ENCODE measurements around the gene EID3. TPM values are rescaled to one million over a fixed set of nuclear protein-coding genes. Genes with fewer than 3 reads are reported as not detected.
A peak's percentile ranks its signal among the peaks of the same experiment; 100 is the strongest.

EID3 gene
- total and polyA plus RNA-seq, 4 donors: 0.17 to 6.4 (median 1.2) TPM

DNA sequence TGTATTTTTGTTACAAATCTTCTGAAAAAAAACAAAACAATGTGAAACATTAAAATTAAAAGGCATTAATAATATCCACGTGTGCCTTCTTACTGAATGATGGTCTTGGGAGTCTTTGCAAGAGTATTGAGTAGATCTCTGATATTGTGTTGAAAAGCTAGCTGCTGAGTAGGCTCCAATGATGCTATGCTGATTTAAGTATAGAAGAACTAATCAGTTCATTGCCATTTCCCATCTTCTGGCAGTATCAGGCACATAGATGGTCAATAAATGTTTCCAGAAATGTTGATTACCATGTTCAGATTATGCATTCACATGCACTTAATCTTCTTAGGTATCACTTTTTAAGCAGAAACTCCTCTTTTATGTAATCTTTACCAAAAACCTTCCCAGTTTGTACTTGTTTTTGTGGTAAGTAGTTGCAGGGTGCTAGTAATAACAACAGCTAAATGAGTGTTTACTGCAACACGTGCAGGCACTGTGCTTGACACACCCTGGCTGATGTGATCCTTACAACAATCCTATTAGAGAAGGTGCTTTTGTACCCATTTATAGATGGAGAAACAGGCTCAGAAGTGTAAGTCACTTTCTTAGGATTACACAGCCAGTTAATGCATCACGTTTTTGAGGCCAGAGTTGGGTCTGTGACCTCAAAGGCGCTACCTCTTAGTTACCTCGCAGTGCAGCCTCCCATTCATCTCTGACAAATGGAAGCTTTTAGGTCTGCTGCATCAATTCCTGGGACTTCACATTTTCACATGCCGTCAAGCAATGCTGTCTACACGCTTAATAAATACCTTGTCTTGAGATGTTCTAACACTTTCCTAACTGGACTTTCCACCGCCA lies 46.9 kb downstream of the EID3 start (continued):
- TF ChIP-seq JUND (IDR thresholded peaks at IDR 0.05): no peak
- TF ChIP-seq HNF4G (IDR thresholded peaks at IDR 0.05): no peak

DNA sequence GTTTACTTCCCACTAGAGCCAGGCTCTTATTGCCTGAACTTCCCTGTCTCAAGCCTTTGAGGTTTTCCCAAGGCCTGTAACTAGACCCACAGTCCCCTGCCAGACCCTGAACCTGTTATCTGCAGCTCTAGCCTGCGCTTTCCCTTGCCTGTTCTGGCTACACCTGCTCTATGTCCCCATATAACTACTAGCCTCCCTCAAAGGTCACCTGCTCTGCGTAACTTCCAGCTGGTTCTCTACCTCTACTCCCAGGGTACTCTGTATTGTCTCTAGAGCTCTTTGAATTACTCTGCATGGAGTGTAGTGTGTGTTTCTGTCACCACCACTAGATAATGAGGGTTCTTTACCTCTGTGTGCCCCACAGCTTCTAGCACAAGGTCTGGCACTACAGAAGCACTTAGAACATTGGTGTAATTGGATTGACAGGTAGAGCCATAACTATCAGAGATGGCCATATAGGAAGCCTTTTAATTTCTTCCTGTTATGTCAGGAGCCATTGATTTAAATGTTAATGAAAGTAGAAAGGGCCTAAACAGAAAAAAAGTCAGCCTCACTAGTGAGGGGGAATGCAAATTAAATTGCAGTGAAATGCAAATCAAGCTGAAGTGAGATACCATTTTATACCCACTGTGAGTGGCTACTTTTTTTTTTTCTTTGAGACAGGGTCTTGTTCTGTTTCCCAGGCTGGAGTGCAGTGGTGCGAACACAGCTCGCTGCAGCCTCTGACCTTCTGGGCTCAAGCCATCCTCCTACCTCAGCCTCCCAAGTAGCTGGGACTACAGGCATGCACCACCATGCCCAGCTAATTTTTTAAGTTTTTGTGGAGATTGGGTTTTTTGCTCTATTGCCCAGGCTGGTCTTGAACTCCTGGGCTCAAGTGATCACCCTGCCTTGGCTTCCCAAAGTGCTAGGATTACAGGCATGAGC lies 47.8 kb downstream of the EID3 start:
- DNase-seq (ENCODE audit: low spot score): no peak
- H3K4me1 ChIP-seq (ENCODE audit: control insufficient read depth in 4 of 4, insufficient read depth in 4 of 4, low read length in 3 of 4): no peaks in the 10 kb centered on the region
- no peaks in the 10 kb centered on the region for H3K27me3 ChIP-seq (ENCODE audit: control insufficient read depth in 4 of 4, insufficient read depth in 4 of 4, low read length in 3 of 4)
- H3K9me3 ChIP-seq (ENCODE audit: control insufficient read depth in 4 of 4, low read length in 3 of 4): no peaks in the 10 kb centered on the region
- H3K4me3 ChIP-seq (ENCODE audit: low read depth in 1 of 3, low read length in 3 of 3): no peak overlapping the region
- H3K9ac ChIP-seq (ENCODE audit: low read depth in 1 of 2, low read length in 2 of 2): no peak overlapping the region
- TF ChIP-seq SP1 (IDR thresholded peaks at IDR 0.05) (no peak), YY1 (IDR thresholded peaks at IDR 0.05) (no peak), FOXA2 (IDR thresholded peaks at IDR 0.05) (no peak), HNF4A (conservative IDR thresholded peaks at IDR 0.05) (no peak), GABPA (IDR thresholded peaks at IDR 0.05 in 1 of 2, conservative IDR thresholded peaks at IDR 0.05 in 1 of 2) (no peak), RAD21 (IDR thresholded peaks at IDR 0.05) (no peak), TAF1 (conservative IDR thresholded peaks at IDR 0.05) (no peak), MAX (IDR thresholded peaks at IDR 0.05) (no peak)
- no peak overlapping the region for H3K27ac ChIP-seq (ENCODE audit: low read depth in 1 of 2, low read length in 2 of 2)
- over 99% methylated on average over 4 of the region's 4 CpGs for WGBS
- peaks cover 4 to 42% (median 28%) of the 10 kb centered on the region in 4 donors for H3K36me3 ChIP-seq (ENCODE audit: control insufficient read depth in 4 of 4, insufficient read depth in 3 of 4, low read depth in 1 of 4, low read length in 3 of 4)

DNA sequence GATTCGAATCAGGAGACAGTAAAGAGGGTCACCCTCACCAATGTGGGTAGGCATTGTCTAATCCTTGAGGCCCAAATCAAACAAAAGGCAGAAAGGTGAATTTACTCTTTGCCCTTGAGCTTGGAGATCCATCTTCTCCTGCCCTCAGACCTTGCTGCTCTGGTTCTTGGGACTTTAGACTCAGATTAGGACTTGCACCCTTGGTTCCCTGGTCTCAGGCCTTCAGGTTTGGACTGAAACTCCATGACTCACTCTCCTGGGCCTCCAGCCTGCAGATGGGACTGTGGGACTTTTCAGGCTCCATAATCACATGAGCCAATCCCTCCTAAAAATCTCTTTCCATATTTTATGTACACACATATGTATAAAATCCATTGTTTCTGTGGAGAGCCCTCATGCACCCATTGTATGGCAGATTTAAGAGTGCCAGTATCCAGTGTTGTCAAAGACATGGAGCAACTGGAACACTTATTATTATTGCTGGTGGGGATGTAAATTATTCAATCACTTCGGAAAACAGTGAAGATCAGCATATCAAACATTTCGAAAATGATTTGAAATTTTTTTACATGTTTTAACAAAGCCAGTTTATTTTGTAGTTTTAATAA lies 48.7 kb downstream of the EID3 start:
- DNase-seq (ENCODE audit: low spot score): no peak
- no peaks in the 10 kb centered on the region for H3K4me1 ChIP-seq (ENCODE audit: control insufficient read depth in 4 of 4, insufficient read depth in 4 of 4, low read length in 3 of 4)
- no peaks in the 10 kb centered on the region for H3K27me3 ChIP-seq (ENCODE audit: control insufficient read depth in 4 of 4, insufficient read depth in 4 of 4, low read length in 3 of 4)
- no peak overlapping the region for H3K4me3 ChIP-seq (ENCODE audit: low read depth in 1 of 3, low read length in 3 of 3)
- TF ChIP-seq HNF4A (conservative IDR thresholded peaks at IDR 0.05) (peak in 1 of 2 donors; percentile 45), JUND (IDR thresholded peaks at IDR 0.05) (no peak)
- peaks cover 4 to 40% (median 28%) of the 10 kb centered on the region in 4 donors for H3K36me3 ChIP-seq (ENCODE audit: control insufficient read depth in 4 of 4, insufficient read depth in 3 of 4, low read depth in 1 of 4, low read length in 3 of 4)
- H3K9me3 ChIP-seq (ENCODE audit: control insufficient read depth in 4 of 4, low read length in 3 of 4): no peaks in the 10 kb centered on the region
- no peak overlapping the region for H3K9ac ChIP-seq (ENCODE audit: low read depth in 1 of 2, low read length in 2 of 2)
- H3K27ac ChIP-seq (ENCODE audit: low read depth in 1 of 2, low read length in 2 of 2): no peak overlapping the region
- WGBS: 97% methylated on average over 3 of the region's 3 CpGs

- no peak overlapping the region for H3K9ac ChIP-seq (ENCODE audit: low read depth in 1 of 2, low read length in 2 of 2)
- peaks cover 2 to 30% (median 23%) of the 10 kb centered on the region in 4 donors for H3K36me3 ChIP-seq (ENCODE audit: control insufficient read depth in 4 of 4, insufficient read depth in 3 of 4, low read depth in 1 of 4, low read length in 3 of 4)
- DNase-seq (ENCODE audit: low spot score): no peak
- no peak overlapping the region for H3K4me3 ChIP-seq (ENCODE audit: low read depth in 1 of 3, low read length in 3 of 3)
- H3K4me1 ChIP-seq (ENCODE audit: control insufficient read depth in 4 of 4, insufficient read depth in 4 of 4, low read length in 3 of 4): no peaks in the 10 kb centered on the region
- H3K27ac ChIP-seq (ENCODE audit: low read depth in 1 of 2, low read length in 2 of 2): no peak overlapping the region
- no peaks in the 10 kb centered on the region for H3K27me3 ChIP-seq (ENCODE audit: control insufficient read depth in 4 of 4, insufficient read depth in 4 of 4, low read length in 3 of 4)
- H3K9me3 ChIP-seq (ENCODE audit: control insufficient read depth in 4 of 4, low read length in 3 of 4): no peaks in the 10 kb centered on the region
- 93% methylated on average over 17 of the region's 17 CpGs for WGBS
- TF ChIP-seq RXRA (IDR thresholded peaks at IDR 0.05) (no peak), EGR1 (IDR thresholded peaks at IDR 0.05; ENCODE audit: low read depth in 2 of 2) (no peak), REST (IDR thresholded peaks at IDR 0.05) (no peak), HNF4G (IDR thresholded peaks at IDR 0.05) (no peak), CTCF (IDR thresholded peaks at IDR 0.05; ENCODE audit: low read depth, low read length, missing input control) (no peak)
These were observed 49.8 kb downstream of the EID3 start for GRCh38 chr12:104353012-104353981.

Measured in liver (tissue), 9 donors.